ENCODE data around the gene ANO8.

ANO8 gene

DNA sequence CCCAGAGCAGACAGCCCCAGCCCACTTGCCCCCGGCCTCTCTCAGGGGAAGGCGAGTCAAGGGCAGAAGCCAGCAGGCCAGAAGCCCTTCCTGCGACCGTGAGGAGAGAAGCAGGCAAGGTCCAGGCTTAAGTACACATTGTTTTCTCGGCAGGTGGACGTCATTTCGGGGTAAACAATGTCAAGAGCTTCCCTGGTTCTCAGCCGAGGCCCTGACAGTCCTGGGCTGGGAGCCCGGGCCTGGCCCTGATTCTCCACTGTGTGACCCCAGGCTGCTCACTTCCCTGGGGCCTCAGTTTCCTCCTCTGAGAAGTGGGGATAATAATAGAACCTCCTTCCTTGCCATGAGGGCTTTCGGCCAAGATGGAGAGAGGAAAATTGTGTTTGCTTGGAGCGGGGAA, 23.1 kb upstream of the ANO8 start:
- Histone ChIP-seq H3K9ac (ENCODE audit: low read length) (no peak overlapping the region), H4K20me1 (ENCODE audit: low read depth, low read length) (no peaks in the 10 kb centered on the region), H3K4me3 (ENCODE audit: insufficient read depth, low read length, poor library complexity, severe bottlenecking) (no peak overlapping the region), H2AFZ (ENCODE audit: low read depth, low read length, severe bottlenecking) (no peak overlapping the region), H3F3A (ENCODE audit: insufficient read depth) (no peaks in the 10 kb centered on the region), H3K36me3 (ENCODE audit: low read length) (no peaks in the 10 kb centered on the region), H3K27ac (ENCODE audit: low read depth, low read length) (no peak overlapping the region), H3K9me2 (replicated peaks; ENCODE audit: insufficient read depth, low read length) (no peaks in the 10 kb centered on the region), H3K79me2 (ENCODE audit: insufficient read depth, low read length) (no peaks in the 10 kb centered on the region), H3K27me3 (ENCODE audit: low read length) (no peaks in the 10 kb centered on the region), H3K9me3 (ENCODE audit: insufficient read depth, low read length) (no peaks in the 10 kb centered on the region), H3K4me2 (ENCODE audit: low read depth, low read length, poor library complexity, severe bottlenecking) (no peak overlapping the region)
- no peak for TF ChIP-seq EZH2phosphoT487 (conservative IDR thresholded peaks at IDR 0.05; ENCODE audit: low read length)
- TF ChIP-seq, protein P1, sequence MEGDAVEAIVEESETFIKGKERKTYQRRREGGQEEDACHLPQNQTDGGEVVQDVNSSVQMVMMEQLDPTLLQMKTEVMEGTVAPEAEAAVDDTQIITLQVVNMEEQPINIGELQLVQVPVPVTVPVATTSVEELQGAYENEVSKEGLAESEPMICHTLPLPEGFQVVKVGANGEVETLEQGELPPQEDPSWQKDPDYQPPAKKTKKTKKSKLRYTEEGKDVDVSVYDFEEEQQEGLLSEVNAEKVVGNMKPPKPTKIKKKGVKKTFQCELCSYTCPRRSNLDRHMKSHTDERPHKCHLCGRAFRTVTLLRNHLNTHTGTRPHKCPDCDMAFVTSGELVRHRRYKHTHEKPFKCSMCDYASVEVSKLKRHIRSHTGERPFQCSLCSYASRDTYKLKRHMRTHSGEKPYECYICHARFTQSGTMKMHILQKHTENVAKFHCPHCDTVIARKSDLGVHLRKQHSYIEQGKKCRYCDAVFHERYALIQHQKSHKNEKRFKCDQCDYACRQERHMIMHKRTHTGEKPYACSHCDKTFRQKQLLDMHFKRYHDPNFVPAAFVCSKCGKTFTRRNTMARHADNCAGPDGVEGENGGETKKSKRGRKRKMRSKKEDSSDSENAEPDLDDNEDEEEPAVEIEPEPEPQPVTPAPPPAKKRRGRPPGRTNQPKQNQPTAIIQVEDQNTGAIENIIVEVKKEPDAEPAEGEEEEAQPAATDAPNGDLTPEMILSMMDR (IDR thresholded peaks at IDR 0.05; ENCODE audit: insufficient read depth, low read length, poor library complexity, severe bottlenecking): no peak

DNA sequence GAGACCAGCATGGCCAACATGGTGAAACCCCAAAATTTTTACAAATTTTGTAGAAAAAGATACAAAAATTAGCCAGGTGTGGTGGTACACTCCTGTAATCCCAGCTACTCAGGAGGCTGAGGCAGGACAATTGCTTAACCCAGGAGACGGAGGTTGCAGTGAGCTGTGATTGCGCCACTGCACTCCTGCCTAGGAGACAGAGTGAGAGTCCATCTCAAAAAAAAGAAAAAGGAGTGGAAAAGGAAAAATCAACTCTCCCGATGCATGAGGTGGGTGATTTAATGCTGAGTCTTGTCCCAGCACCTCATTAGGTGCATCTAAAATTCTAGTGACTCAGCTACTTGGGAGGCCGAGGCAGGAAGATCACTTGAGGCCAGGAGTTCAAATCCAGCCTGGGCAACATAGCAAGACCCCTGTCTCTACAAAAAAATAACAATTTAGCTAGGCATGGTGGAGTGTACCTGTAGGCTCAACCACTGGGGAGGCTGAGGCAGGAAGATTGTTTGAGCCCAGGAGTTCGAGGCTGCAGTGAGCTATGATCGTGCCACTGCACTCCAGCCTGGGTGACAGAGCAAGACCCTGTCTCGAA, 22.5 kb upstream of the ANO8 start:
- H3K27ac ChIP-seq (ENCODE audit: low read depth, low read length): no peak overlapping the region
- H3K9me3 ChIP-seq (ENCODE audit: insufficient read depth, low read length): no peaks in the 10 kb centered on the region
- no peak overlapping the region for H2AFZ ChIP-seq (ENCODE audit: low read depth, low read length, severe bottlenecking)
- H3K4me3 ChIP-seq (ENCODE audit: insufficient read depth, low read length, poor library complexity, severe bottlenecking): no peak overlapping the region
- no peaks in the 10 kb centered on the region for H3K79me2 ChIP-seq (ENCODE audit: insufficient read depth, low read length)
- no peaks in the 10 kb centered on the region for H3K36me3 ChIP-seq (ENCODE audit: low read length)
- H4K20me1 ChIP-seq (ENCODE audit: low read depth, low read length): no peaks in the 10 kb centered on the region
- H3K27me3 ChIP-seq (ENCODE audit: low read length): no peaks in the 10 kb centered on the region
- TF ChIP-seq, protein P1 (IDR thresholded peaks at IDR 0.05; ENCODE audit: insufficient read depth, low read length, poor library complexity, severe bottlenecking): no peak
- TF ChIP-seq EZH2phosphoT487 (conservative IDR thresholded peaks at IDR 0.05; ENCODE audit: low read length): no peak
- no peak overlapping the region for H3K9ac ChIP-seq (ENCODE audit: low read length)
- H3F3A ChIP-seq (ENCODE audit: insufficient read depth): no peaks in the 10 kb centered on the region
- no peaks in the 10 kb centered on the region for H3K9me2 ChIP-seq (replicated peaks; ENCODE audit: insufficient read depth, low read length)
- H3K4me2 ChIP-seq (ENCODE audit: low read depth, low read length, poor library complexity, severe bottlenecking): no peak overlapping the region

DNA sequence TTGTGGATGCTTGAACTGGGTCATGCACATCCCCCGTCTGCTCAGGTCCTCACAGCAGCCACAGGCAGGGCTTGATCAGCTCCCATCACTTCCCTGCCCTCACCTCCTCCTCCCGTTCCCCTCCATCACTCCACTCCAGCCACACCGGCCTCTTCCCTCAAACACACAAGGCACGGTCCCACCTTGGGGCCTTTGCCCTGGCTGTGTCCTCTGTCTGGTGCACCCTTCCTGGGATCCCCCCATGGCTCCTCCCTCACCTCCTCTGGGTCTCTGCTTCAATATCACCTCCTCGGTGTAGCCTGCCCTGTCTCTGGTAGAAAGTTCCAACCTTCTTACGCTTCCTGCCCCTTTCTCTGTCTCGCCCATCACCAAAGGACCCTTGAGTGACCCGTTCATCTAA, 18.7 kb upstream of the ANO8 start:
- H3K4me3 ChIP-seq (ENCODE audit: insufficient read depth, low read length, poor library complexity, severe bottlenecking): no peak overlapping the region
- no peaks in the 10 kb centered on the region for H3K27me3 ChIP-seq (ENCODE audit: low read length)
- no peaks in the 10 kb centered on the region for H3F3A ChIP-seq (ENCODE audit: insufficient read depth)
- no peak overlapping the region for H3K27ac ChIP-seq (ENCODE audit: low read depth, low read length)
- no peak overlapping the region for H3K4me2 ChIP-seq (ENCODE audit: low read depth, low read length, poor library complexity, severe bottlenecking)
- no peaks in the 10 kb centered on the region for H4K20me1 ChIP-seq (ENCODE audit: low read depth, low read length)
- H3K79me2 ChIP-seq (ENCODE audit: insufficient read depth, low read length): no peaks in the 10 kb centered on the region
- no peak overlapping the region for H3K9ac ChIP-seq (ENCODE audit: low read length)
- H2AFZ ChIP-seq (ENCODE audit: low read depth, low read length, severe bottlenecking): no peak overlapping the region
- no peaks in the 10 kb centered on the region for H3K9me3 ChIP-seq (ENCODE audit: insufficient read depth, low read length)
- TF ChIP-seq EZH2phosphoT487 (conservative IDR thresholded peaks at IDR 0.05; ENCODE audit: low read length): no peak
- TF ChIP-seq, protein P1 (IDR thresholded peaks at IDR 0.05; ENCODE audit: insufficient read depth, low read length, poor library complexity, severe bottlenecking): no peak
- no peaks in the 10 kb centered on the region for H3K36me3 ChIP-seq (ENCODE audit: low read length)
- H3K9me2 ChIP-seq (replicated peaks; ENCODE audit: insufficient read depth, low read length): no peaks in the 10 kb centered on the region

Data from SU-DHL-6 (cell line).